Hepatocyte (in vitro differentiated cells): ENCODE measurements around the gene TAPT1. TPM values are rescaled to one million over a fixed set of nuclear protein-coding genes. Genes with fewer than 3 reads are reported as not detected.

Experiments used
- DNase-seq: peaks from one replicate; pipeline ENCODE4 v3.0.0-alpha.2; 2016; ENCODE audit warnings: low spot score
- H2AFZ ChIP-seq: fragments of 200-600 bp; sonication (generic); 2 replicates; pipeline ENCODE4 v1.6.0; 2016; ENCODE audit warnings: antibody characterized with exemption, mild to moderate bottlenecking
- H3K27ac ChIP-seq: fragments of 200-600 bp; sonication (generic); 2 replicates; pipeline ENCODE4 v1.5.1; 2016; ENCODE audit warnings: mild to moderate bottlenecking
- H3K27me3 ChIP-seq: fragments of 200-600 bp; sonication (generic); 2 replicates; pipeline ENCODE4 v1.6.1; 2016
- H3K36me3 ChIP-seq: fragments of 200-600 bp; sonication (generic); replicated peaks from 2 replicates; pipeline ENCODE4 v1.5.1; 2016; ENCODE audit warnings: low read depth; ENCODE audit not compliant: insufficient read depth
- H3K4me1 ChIP-seq: fragments of 200-600 bp; sonication (generic); 2 replicates; pipeline ENCODE4 v1.5.1; 2016; ENCODE audit warnings: mild to moderate bottlenecking, moderate library complexity; ENCODE audit not compliant: insufficient read depth
- H3K4me2 ChIP-seq: fragments of 200-600 bp; sonication (generic); 2 replicates; pipeline ENCODE4 v1.6.0; 2016
- H3K4me3 ChIP-seq: fragments of 200-600 bp; sonication (generic); 2 replicates; pipeline ENCODE4 v1.5.1; 2016; ENCODE audit warnings: mild to moderate bottlenecking
- H3K79me2 ChIP-seq: fragments of 200-600 bp; sonication (generic); 2 replicates; pipeline ENCODE4 v1.6.0; 2017; ENCODE audit warnings: mild to moderate bottlenecking
- H3K9me2 ChIP-seq: fragments of 200-600 bp; sonication (generic); replicated peaks from 2 replicates; pipeline ENCODE4 v1.6.0; 2017; ENCODE audit warnings: mild to moderate bottlenecking; ENCODE audit not compliant: insufficient read depth
- H3K9me3 ChIP-seq: fragments of 200-600 bp; sonication (generic); 2 replicates; pipeline ENCODE4 v1.5.1; 2016; ENCODE audit warnings: low read depth, mild to moderate bottlenecking
- H4K20me1 ChIP-seq: fragments of 200-600 bp; sonication (generic); 2 replicates; pipeline ENCODE4 v1.6.0; 2016; ENCODE audit warnings: mild to moderate bottlenecking; ENCODE audit not compliant: insufficient read depth, poor library complexity, severe bottlenecking
- EZH2 ChIP-seq: fragments of 200-600 bp; sonication (generic); IDR thresholded peaks from 2 replicates; pipeline ENCODE4 v1.6.1; 2016; ENCODE audit warnings: antibody characterized with exemption, mild to moderate bottlenecking, borderline replicate concordance
- EZH2phosphoT487 ChIP-seq: fragments of 200-600 bp; sonication (generic); IDR thresholded peaks from one replicate; pipeline ENCODE4 v1.6.1; 2018; ENCODE audit warnings: antibody characterized with exemption, mild to moderate bottlenecking, low read depth, moderate library complexity; ENCODE audit not compliant: unreplicated experiment, severe bottlenecking
- WGBS: methylation state at CpG from one replicate; pipeline ENCODE4 v1.1.6; 2016; ENCODE audit warnings: low lambda C conversion rate; ENCODE audit errors: missing lambda C conversion rate; 5-methylcytosine and 5-hydroxymethylcytosine counted together
- polyA plus RNA-seq: library from polyadenylated mRNA; unstranded; fragments of >200 nt; fragmentation: Nextera tagmentation; extraction: Ambion mirVana; gene quantifications from 2 replicates; pipeline ENCODE4 v1.2.1, GENCODE V29; 2016
- total RNA-seq: library from RNA; depleted of rRNA; stranded (reverse); fragments of >200 nt; gene quantifications from 2 replicates; pipeline ENCODE4 v1.2.3, GENCODE V29; 2014
- TF ChIP-seq, protein P1 (sequence below): fragments of 200-600 bp; sonication (generic); IDR thresholded peaks from 2 replicates; pipeline ENCODE4 v1.5.1; 2016; ENCODE audit warnings: antibody characterized with exemption, mild to moderate bottlenecking; ENCODE audit not compliant: poor library complexity

Gene TAPT1
- total and polyA plus RNA-seq, 2 experiments from 2014 or later, result 12.9 to 19.3 TPM

DNA sequence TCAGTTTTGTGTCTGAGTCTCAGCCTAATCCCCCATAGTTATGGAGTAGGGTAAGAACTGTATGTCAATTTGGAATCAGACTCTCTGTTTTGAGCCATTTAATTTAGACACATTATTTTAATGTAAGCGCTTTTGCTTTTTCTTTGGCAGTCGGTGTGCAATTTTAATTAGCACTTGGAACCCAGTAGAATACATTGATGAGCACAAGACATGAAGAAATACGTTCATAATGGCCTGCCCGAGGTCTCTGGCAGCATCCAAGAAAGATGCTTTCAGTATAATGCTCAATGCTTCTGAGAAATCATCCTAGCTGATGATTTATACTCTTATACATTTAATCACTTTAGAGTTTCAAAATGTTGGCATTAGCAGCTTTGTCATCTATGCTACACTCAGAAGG is 8.9 kb upstream of the TAPT1 start:
- Histone ChIP-seq H3K4me2 (no peak overlapping the region), H3K79me2 (no peaks in the 10 kb centered on the region), H3K27me3 (no peaks in the 10 kb centered on the region), H3K27ac (no peak overlapping the region), H3K36me3 (no peaks in the 10 kb centered on the region), H3K4me1 (no peaks in the 10 kb centered on the region), H4K20me1 (no peaks in the 10 kb centered on the region), H2AFZ (no peak overlapping the region), H3K9me3 (no peaks in the 10 kb centered on the region), H3K4me3 (no peak overlapping the region), H3K9me2 (no peaks in the 10 kb centered on the region)
- TF ChIP-seq EZH2, result no peak
- TF ChIP-seq, protein P1, sequence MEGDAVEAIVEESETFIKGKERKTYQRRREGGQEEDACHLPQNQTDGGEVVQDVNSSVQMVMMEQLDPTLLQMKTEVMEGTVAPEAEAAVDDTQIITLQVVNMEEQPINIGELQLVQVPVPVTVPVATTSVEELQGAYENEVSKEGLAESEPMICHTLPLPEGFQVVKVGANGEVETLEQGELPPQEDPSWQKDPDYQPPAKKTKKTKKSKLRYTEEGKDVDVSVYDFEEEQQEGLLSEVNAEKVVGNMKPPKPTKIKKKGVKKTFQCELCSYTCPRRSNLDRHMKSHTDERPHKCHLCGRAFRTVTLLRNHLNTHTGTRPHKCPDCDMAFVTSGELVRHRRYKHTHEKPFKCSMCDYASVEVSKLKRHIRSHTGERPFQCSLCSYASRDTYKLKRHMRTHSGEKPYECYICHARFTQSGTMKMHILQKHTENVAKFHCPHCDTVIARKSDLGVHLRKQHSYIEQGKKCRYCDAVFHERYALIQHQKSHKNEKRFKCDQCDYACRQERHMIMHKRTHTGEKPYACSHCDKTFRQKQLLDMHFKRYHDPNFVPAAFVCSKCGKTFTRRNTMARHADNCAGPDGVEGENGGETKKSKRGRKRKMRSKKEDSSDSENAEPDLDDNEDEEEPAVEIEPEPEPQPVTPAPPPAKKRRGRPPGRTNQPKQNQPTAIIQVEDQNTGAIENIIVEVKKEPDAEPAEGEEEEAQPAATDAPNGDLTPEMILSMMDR, result no peak
- no peak for TF ChIP-seq EZH2phosphoT487
- 94% methylated on average over 4 of the region's 4 CpGs for WGBS
- DNase-seq, result no peak

DNA sequence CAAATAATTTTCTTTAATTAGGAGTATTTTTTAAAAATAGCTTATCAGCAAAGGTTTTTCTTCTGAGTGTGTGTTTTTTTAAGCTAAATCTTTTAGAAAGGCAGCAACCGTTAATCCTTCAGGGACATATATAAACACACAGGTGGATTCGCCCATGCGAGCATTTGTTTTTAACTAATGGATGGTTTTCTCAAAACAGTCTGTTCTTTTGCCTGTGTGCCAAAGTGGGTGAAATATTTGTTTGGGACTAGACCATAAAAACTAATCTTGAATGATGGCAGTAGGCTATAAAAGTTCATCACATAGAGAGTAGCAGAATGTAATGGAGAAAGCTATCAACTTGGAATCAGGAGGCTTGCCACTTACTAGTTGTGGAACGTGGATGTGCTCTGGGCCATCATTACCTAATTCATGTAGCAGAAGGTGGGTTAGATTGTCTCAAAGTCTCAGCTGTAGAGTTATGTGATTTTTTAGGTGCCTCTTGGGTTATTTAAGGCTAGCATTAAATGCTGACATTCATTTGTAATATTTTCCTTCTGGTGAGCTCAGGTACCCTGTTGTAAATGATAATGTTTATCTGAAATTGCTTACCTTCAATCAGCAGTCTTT is 7.4 kb upstream of the TAPT1 start:
- Histone ChIP-seq H3K4me2 (no peak overlapping the region), H3K9me2 (no peaks in the 10 kb centered on the region), H2AFZ (no peak overlapping the region), H3K36me3 (no peaks in the 10 kb centered on the region), H3K9me3 (no peaks in the 10 kb centered on the region), H3K79me2 (peaks cover 6% of the 10 kb centered on the region), H3K27ac (no peak overlapping the region), H3K4me1 (no peaks in the 10 kb centered on the region), H3K27me3 (no peaks in the 10 kb centered on the region), H4K20me1 (no peaks in the 10 kb centered on the region), H3K4me3 (no peak overlapping the region)
- DNase-seq, result no peak
- TF ChIP-seq EZH2, result no peak
- WGBS, result 74% methylated on average over 4 of the region's 4 CpGs

DNA sequence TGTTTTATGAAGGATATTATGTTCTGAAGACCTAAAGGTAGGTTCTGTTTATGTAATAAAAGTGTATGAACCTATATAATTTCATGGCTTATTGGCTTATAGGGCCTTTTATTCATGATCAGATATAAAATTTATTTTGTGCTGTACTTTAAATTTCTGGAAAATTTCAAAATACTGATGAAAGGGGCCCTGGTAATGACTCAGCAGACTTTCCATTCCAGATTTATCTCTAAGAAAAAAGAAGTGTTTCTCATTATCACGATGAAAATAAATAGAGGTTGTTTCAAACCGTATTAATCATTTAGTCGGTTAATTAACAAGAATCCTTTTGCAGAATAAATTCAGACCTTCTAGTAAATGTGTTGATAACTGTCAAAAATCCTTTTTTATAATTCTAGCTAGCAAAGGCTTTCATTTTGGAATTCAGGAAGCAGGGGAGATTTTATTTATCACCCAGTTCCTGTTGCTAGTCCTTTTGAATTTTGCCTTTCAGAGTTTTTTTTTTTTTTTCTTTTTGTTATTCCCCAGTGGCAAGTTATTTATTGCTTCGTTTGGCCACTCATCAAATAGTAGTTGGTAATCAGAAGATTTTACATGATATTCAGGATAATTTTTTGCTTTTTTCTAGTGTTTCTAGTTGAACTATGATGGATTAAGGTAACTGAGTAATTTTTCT is 5.4 kb upstream of the TAPT1 start:
- H3K4me1 ChIP-seq, result peaks cover 6% of the 10 kb centered on the region
- peaks cover 11% of the 10 kb centered on the region for H3K79me2 ChIP-seq
- no peak for TF ChIP-seq EZH2
- TF ChIP-seq, protein P1, result no peak
- TF ChIP-seq EZH2phosphoT487, result no peak
- no peaks in the 10 kb centered on the region for H4K20me1 ChIP-seq
- no peak overlapping the region for H3K4me3 ChIP-seq
- no peak overlapping the region for H3K27ac ChIP-seq
- no peaks in the 10 kb centered on the region for H3K9me3 ChIP-seq
- DNase-seq, result no peak
- 66% methylated on average over 4 of the region's 4 CpGs for WGBS
- H3K27me3 ChIP-seq, result no peaks in the 10 kb centered on the region
- no peaks in the 10 kb centered on the region for H3K9me2 ChIP-seq
- H3K36me3 ChIP-seq, result no peaks in the 10 kb centered on the region
- H2AFZ ChIP-seq, result no peak overlapping the region
- H3K4me2 ChIP-seq, result peak overlapping the region; percentile 44

DNA sequence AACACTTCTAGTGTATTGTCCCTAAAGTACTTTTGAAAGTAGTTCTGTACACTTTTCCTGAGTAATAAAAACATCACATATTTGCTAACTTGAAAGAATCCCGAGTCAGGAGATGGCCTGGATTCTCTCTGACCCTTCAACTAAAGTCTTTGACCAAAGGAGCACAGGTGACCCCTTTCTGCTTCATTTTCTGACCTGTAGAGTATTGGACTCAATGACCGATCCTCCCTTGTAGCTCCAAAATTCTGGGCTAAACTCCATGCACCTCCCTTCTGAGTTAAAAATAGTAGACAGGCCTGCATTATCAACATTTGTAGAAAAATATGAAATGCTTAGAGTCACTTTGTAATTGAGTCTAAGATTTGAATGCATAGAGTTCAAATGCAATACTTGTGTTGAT is 4.0 kb upstream of the TAPT1 start:
- Histone ChIP-seq H3K79me2 (peaks cover 16% of the 10 kb centered on the region), H3K4me3 (no peak overlapping the region), H3K27ac (no peak overlapping the region), H4K20me1 (no peaks in the 10 kb centered on the region), H3K36me3 (no peaks in the 10 kb centered on the region), H3K27me3 (no peaks in the 10 kb centered on the region), H2AFZ (no peak overlapping the region), H3K4me1 (peaks cover 6% of the 10 kb centered on the region), H3K9me2 (no peaks in the 10 kb centered on the region), H3K4me2 (no peak overlapping the region), H3K9me3 (no peaks in the 10 kb centered on the region)
- WGBS, result 70% methylated on average over 2 of the region's 2 CpGs
- DNase-seq, result no peak
- TF ChIP-seq, protein P1, result no peak
- TF ChIP-seq EZH2phosphoT487 (no peak), EZH2 (no peak)
